GM12891 (cell line): ENCODE measurements around the gene SDC4.

Experiments used
- PAX5 ChIP-seq: IDR thresholded peaks from 2 replicates; pipeline ENCODE4 v1.6.1; 2011; ENCODE audit warnings: low read length, moderate library complexity, mild to moderate bottlenecking; ENCODE audit not compliant: insufficient read depth, severe bottlenecking
- POLR2A ChIP-seq: IDR thresholded peaks from 2 replicates; pipeline ENCODE4 v1.6.1; 2011; ENCODE audit warnings: low read depth, low read length, control low read depth
- POLR2AphosphoS5 ChIP-seq: IDR thresholded peaks from 2 replicates; pipeline ENCODE4 v1.6.1; 2011; ENCODE audit warnings: low read depth, low read length, control low read depth
- POU2F2 ChIP-seq: IDR thresholded peaks from 2 replicates; pipeline ENCODE4 v1.6.1; 2011; ENCODE audit warnings: low read depth, mild to moderate bottlenecking, control low read depth, low read length, moderate library complexity
- SPI1 ChIP-seq: IDR thresholded peaks from 2 replicates; pipeline ENCODE4 v1.6.1; 2011; ENCODE audit warnings: low read depth, low read length, control low read depth
- TAF1 ChIP-seq: IDR thresholded peaks from 2 replicates; pipeline ENCODE4 v1.6.1; 2011; ENCODE audit warnings: low read depth, low read length, control low read depth

- TF ChIP-seq POLR2A (no peak), SPI1 (no peak), POLR2AphosphoS5 (no peak), TAF1 (no peak), PAX5 (no peak), POU2F2 (no peak)
These were observed 56.7 kb downstream of the SDC4 start for GRCh38 chr20:45291526-45291925.
